NCI-H2107 treated with DMSO at 0.1 percent for 48 hours (cell line): ENCODE data around the gene COX5B.
"Not testable (repeated sequence)": the region's sequence is repeated elsewhere in the genome, so short reads cannot be mapped to it uniquely, and the experiment has no call there.

Experiments
- DNase-seq: peaks from one replicate; lab custom pipeline; 2025; ENCODE audit not compliant: unreplicated experiment; lab: John Stamatoyannopoulos, UW

Gene COX5B, protein sequence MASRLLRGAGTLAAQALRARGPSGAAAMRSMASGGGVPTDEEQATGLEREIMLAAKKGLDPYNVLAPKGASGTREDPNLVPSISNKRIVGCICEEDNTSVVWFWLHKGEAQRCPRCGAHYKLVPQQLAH

DNA sequence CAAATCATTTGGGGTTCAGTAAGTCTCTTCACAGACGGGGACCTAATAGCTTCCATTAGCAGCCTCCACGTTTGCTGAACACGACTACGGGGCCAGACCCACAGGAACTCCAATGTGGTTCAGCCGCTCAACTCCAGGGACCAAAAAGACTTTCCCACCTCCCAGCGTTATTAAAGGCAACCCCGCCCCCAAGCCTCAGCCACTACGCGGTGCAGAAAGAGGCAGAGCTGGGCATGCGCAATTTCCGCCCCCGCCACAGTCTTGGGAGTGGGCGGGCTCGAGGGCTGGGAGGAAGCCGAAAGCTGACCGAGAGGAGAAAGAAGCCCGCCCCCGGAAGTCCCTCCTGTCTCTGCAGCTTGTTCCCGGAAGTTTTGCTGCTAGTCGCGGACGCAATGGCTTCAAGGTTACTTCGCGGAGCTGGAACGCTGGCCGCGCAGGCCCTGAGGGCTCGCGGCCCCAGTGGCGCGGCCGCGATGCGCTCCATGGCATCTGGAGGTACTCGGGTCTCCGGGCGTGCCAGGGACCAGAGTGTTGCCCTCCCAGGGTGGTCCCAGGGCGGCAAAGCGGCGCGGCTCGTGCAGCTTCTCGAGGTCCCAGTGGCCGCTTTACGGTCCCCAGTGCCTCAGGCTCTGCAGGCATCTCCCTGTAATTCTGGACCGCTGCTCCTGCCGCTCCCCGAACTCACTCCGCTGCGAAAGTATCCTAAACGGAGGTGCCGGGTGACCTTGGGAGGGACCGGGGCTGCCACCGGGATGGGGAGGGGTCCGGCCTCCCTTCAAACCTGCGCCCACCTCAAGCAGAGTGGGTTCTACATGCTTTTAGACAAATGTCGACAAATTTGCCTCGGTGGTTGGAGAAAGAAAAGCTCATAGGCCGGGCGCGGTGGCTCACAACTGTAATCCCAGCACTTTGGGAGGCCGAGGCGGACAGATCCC is at the start of gene COX5B:
Gene COX5B (plus strand): TSS at position 368 of the 935 bp plus-strand sequence. CDS start 25 bp downstream, at position 393.
- peak; percentile 96 for DNase-seq

DNA sequence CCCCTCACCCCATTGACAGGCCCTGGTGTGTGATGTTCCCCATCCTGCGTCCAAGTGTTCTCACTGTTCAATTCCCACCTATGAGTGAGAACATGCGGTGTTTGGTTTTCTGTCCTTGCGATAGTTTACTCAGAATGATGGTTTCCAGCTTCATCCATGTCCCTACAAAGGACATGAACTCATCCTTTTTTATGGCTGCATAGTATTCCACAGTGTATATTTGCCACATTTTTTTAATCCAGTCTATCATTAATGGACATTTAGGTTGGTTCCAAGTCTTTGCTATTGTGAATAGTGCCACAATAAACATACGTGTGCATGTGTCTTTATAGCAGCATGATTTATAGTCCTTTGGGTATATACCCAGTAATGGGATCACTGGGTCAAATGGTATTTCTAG is 49.7 kb upstream of the COX5B start:
- not testable (repeated sequence) for DNase-seq

DNA sequence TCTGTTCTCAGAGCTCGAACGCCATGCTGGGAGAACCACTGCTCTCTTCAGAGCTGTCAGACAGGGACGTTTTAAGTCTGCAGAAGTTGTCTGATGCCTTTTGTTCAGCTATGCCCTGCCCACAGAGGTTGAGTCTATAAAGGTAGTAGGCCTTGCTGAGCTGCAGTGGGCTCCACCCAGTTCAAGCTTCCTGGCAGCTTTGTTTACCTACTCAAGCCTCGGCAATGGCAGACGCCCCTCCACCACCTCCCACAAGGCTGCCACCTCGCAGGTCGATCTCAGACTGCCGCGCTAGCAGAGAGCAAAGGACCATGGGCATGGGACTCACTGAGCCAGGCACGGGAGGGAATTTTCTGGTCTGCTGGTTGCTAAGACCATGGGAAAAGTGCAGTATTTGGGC is 44.3 kb upstream of the COX5B start:
- DNase-seq: not testable (repeated sequence)

DNA sequence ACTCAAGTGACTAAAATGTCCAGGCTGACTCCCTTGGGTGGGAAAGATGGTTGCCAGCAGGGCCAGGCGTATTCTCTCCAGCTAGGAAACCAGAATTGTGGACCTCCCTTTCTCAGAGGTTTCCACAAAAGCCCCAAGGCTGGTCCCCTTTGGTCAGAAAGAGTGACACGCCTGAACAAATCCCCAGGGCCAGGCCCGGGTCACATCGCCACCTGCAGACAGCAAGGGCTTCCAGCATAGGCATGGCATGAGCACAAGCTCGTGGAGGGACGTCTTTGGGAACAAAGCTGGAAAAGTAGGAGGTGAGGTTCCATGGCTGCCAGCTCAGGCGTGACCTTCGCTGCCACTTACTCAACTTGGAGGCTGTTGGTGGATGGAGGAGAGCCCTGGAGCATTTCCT is 40.8 kb upstream of the COX5B start:
- not testable (repeated sequence) for DNase-seq

DNA sequence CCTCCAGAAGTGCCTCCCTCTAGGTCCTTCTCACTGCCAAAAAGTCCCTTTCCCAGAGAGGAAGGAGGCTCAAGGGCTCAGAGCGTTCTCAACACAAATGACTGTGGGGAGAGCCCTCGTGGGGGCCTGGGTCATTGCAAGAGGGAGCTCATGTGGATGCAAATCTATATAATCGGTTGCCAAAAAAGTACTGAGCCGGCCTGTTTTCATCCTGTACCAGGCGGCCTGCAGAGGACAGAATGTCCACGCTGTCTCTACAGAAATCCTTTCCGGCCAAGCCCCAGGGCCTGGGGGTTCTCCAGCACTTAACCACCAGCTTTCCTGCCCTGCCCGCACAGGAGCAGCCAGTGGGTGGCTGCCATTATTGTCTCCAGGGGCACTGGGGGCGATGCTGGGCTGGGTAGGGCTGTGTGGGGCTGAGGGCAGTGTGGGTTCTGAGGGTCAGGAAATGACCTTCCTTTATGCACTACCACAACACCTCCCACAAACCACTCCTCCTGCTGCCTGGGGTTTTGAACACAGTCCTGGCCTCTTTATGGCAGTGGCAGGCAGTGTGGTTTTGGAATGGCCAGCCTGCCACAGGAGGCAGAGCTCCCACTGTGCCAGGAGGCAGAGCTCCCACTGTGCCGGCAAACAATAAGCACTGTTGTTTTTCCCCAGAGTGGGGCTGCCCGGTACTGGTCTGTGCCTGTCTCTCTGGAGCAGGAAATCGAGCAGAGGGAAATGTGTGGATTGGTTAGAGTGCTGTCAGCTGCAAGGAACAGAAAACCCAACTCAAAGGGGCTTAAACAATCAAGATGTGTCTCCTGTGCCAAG is 40.1 kb upstream of the COX5B start:
- not testable (repeated sequence) for DNase-seq

DNA sequence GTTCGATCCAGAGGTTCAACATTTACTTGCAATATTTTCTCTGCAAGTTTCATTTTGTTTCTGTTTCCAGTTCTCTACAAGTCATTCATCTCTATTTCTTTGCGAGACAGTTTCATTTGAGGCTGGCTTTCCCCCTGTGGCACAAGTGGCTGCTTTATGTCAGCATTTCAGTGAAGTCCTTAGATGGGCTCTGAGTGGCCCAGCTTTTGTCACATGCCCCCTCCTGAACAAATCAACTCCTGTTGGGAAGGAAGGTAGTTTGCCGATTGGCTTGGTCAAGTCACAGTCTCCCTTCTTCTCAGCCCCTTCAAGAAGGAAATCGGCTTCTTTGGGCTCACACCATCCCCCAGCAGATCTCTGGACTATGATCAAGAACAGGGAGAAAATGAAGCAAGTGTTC is 37.1 kb upstream of the COX5B start:
- DNase-seq: not testable (repeated sequence)

DNA sequence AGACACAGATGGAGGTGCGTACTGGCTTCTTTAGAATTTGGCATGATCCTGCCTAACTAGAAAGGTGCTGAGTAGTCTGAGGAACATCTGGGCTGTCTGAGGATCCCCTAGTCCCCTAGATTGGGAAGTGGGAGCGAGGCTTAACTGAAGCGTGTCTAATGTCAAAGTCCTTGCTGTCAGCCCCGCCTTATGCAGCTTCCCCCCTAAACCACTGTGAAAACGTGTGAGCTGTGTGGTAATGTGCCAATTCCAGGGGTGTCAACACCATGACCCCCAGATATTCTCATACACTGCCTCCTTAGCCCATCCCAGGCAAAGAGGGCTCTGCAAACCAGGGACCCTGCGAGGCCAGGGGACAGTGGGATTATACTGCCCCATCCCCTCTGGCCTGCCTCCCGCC is 34.0 kb upstream of the COX5B start:
- DNase-seq: not testable (repeated sequence)

DNA sequence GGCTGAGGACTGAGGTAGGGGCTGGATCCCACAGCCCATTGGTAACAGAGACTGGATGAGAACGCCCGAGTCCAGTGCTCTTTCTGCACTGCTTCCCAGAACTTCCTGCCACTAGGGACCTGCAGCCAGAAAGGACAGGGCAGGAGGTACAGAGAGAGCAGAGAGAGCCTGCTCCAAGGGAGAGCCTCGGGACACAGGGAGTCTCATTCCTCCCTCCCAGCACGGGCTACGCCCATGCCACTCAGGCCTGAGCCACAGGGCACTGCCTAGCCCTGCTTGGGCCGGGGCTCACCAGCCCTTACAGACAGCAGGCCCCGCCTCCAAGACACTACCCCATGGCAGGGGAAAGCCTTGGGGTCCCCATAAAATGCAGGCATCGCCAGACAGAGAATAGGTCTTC is 30.1 kb upstream of the COX5B start:
- DNase-seq: not testable (repeated sequence)

DNA sequence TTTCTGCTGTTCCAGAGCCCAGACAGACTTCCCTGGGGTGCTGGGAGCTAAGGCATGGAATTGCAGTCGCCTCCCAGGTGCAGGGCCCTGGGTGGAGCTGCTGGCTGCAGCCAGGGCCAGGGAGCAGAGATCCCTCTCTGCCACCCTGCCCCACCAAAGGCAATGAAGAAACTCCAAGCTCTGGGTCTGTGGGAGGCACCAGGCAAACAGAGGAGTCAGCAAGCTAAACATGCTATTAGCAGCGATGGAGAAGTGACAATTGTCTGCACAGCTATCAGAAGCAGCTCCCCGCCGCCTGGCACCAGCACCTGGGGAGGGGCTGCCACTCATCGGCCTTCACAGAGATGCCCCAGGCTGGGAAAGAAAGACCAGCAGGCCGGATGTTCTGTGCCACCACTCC is 28.0 kb upstream of the COX5B start:
- no peak for DNase-seq

DNA sequence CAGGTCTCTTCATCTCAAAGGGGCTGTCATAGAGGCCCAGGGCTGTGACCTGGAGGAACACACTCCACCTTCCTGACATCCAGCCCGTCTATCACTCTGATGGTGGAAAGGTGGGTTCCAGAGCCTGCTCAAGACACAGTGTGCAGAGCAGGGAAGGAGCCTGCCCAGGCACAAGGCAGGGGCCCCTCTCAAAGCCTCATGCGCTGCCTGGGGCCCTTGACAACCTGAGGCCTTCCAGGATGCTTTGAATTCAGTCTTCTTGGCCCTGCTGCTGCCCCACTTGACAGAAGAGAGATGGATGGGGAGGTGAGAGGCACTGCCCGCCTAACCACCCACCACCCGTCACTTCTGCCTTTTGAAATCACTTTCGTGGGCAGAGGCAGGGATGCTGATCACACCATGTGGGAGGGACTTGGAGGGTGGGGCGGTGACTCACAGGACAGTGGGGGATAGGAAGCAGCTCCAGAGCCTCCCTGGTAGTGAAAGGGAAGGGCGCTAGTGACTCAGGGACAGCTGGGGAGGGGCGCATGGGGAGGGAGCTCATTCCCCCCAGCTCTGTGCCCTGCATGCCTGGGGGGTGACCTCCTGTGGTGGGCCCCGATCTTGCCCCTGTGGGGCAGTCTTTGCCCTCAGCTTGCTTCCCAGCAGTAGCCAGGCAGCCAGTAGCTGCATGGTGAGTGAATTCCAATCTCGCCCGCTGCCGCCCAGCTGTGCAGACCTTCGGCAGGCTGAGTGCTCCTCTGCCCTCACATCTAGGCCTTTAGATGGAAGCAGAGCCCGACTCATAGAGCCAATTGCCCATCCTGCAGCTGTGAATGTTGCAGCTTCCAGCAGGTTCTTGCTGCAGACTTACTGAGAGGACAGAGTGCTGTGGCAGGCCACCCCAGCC is 26.7 kb upstream of the COX5B start:
- DNase-seq: not testable (repeated sequence)

DNA sequence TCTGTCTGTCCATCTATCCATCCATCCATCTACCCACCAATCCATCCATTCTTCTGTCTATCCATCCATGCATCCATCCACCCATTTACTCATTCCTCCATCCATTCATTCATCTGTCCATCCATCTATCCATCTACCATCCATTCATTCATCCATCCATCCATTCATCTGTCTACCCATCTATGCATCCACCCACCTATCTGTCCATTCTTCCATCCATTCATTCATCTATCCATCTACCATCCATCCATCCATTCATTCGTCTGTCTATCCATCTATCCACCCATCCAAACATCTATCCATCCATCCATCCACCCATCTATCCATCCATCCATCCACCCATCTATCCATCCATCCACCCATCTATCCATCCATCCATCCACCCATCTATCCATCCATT is 25.4 kb upstream of the COX5B start:
- DNase-seq: not testable (repeated sequence)

DNA sequence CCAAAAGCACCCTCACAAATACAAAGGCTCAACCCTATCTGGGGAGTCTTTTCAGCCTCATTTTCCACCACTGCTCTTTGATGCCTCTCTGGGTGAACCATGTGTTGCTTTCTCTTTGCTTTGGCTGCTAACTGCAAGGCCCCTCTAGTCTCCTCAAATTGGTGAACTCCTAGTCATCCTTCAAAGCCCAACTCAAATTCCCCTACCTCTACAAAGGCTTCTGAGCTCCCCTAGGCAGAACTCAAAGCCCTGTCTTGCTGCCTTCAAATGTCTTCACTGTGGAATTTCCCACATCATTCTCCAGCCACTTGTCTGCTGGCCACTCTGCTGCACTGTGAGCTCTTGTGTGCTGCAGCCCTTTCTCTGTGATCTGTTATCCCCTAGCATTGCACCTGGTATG is 22.9 kb upstream of the COX5B start:
- not testable (repeated sequence) for DNase-seq

DNA sequence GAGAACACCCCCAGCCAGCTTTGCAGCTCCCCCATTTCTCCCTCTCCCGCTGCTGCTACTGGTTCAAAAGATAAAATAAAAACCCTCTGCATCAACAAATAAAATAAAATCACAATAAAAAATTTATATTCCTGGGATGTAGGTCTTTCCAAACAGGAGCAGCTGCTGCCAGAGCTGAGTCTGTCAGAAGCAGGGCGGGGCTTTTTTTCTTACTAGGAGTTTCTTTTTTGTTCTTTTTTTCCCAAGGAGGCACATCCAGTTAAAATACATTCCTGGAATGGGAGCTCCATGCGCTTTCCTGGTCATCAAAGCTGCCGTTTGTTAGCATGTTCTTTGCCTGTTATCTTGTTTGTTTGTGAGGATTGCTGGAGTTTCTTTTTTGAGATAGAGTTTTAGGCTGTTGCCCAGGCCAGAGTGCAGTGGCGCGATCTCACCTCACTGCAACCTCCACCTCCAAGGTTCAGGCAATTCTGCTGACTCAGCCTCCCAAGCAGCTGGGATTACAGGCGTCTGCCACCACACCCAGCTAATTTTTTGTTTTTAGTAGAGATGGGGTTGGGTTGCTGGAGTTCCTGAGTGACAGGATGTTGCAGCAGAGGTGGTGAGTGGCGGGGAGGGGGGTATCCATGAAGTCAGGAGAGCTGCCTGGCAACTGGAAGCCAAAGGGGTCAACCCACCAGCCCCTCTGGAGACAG is 20.4 kb upstream of the COX5B start:
- DNase-seq: not testable (repeated sequence)

DNA sequence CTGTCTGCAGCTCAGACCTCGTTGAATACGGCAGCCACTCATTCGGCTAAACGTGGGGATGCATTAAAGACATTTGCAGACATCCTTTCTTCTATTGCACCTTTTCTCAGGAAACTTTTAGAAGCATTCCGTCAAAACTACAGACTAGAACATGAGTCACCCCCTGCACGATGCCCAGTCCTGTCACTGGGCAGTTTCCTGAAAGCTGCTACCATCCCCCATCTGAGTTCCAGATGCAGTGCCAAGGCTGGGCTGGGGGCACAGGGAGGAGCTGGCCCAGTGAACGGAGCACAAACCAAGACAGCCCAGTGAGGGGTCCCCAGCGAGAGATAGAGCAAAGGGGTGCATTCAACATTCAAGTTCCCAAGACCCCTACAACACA is 19.8 kb upstream of the COX5B start:
- DNase-seq: not testable (repeated sequence)

DNA sequence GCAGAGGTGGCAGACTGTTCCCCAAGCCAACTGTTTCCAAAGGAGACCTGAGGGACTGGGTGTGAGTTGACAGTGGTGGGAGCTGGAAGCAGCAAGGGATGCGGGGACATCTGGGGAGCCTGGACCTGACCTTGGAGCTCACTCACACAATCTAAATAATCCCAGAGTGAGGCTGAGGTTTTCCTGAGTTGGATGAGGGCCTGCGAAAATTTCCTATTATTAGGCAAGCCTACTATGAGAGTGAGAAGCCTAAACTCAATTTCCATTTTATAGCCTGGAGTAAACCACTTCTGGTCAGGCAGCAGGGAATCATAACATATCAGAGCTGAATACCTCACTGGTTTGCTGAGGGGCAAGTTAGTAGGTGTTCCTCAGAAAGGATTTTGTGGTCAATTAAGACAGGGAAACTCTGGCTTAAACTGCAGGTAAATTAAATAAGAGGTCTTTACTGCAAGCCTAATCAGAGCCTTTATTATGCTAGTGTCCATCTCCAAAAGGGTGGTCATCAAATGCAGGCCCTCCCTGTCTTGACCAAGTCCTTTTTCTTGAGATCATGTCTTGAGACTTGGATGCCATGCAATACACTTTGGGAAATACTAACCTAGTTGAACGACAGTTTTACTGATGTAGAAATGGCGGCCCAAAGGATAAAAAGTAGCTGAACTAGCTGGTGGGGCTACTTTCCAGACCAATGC is 1.7 kb upstream of the COX5B start:
- no peak for DNase-seq

DNA sequence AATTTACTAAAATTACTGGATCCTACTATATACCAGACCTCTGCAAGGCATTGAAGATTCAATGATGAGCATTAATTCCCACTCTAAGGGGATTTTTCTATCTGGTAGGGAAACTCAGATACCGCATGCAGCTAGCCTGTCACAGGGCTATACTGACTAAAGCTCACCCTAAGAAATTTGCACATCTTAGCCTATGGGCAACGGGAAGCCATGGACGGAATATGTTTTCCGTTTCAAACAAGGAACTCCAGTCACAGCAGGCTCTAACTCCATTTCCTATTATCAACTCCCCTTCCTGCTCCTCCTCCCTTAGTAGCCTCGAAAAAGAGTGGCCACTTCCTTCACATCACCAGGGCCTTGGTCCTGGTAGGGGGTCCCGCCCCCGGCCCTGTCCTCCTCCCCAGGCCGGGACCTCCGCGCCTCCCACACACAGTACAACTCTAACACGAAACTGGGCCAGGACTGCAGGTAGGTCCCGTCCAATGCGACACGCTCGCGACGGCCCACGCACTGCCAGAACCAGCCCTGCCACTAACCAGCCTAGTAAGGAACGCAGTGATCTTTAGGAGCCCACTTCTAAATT is 659 bp upstream of the COX5B start:
- DNase-seq: peak; percentile 30

DNA sequence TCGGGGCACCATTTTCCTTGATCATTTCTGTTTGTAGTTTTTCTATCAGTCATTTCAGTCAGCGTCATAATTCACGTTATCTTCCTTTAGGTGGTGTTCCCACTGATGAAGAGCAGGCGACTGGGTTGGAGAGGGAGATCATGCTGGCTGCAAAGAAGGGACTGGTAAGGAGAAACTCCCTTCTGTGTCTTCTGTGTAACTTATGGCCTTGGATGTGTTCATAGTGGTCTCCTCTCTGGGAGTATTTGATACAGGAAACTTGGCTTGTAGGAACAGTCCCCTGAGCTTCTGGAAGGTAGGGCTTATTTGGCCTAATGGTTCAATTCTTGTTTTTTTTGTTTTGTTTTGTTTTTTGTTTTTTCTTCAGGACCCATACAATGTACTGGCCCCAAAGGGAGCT is 1.1 kb downstream of the COX5B start:
- DNase-seq: no peak

DNA sequence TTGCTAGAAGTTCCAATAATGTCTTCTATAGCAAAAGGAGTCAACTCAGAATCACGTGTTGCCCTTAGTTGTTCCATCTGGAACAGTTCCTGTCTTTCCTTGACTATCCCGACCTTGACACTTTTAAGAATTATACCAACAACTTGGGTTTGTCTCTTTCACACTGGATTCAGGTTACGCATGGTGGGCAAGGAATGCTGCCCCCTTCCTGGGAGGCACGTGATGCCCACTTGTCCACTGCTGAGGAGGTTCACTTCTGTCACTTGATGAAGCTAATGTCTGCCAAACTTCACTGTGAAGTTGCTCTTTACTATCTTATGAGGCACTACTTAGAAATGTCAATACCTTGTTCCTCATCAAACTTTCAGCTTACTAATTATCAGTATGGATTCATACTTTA is 5.3 kb downstream of the COX5B start:
- DNase-seq: no peak

DNA sequence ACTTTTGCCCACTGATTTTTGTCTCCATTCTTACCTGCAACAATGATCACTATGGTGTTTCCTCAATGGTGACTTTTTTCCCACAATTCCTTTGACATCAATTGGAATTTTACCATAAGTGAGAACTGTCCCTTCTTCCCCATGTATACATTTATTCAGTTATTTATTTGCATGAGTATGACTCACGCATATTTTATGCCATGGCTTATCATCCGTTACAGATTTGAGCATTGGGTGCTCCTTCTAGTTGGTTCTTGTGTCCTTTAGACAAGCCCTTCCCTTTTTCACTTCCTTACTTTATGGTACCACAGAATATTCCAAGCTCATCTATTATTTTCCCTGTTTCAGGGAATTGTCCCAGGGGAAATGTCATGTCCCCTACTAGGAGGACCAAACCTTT is 7.6 kb downstream of the COX5B start:
- DNase-seq: no peak
